WTC11 (cell line): ENCODE results near the gene LACC1. TPM values are rescaled to one million over a fixed set of nuclear protein-coding genes. Genes with fewer than 3 reads are reported as not detected.

Source experiments
- ATAC-seq: fragments of 200-7000 bp; cut with Tn5 transposase; 2 replicates; pipeline ENCODE4 v1.10.0; 2021; ENCODE audit warnings: mild to moderate bottlenecking, moderate library complexity
- CTCF ChIA-PET: fragments of 300-600 bp; sonication (Branson Sonifier 250); formaldehyde crosslinking; loops from one replicate; lab custom pipeline; 2021; ENCODE audit warnings: antibody characterized with exemption; lab: Charles Lee
- POLR2A ChIA-PET: fragments of 350-600 bp; sonication (Branson Sonifier 250); formaldehyde crosslinking; loops from one replicate; lab custom pipeline; 2021; ENCODE audit warnings: antibody characterized with exemption; lab: Charles Lee
- DNase-seq: peaks from one replicate; pipeline ENCODE4 v3.0.0; 2021; ENCODE audit warnings: low spot score
- H3K27ac Mint-ChIP-seq: 2 replicates; pipeline ENCODE4 v1.8.0; 2021; ENCODE audit warnings: mixed read lengths
- H3K27me3 Mint-ChIP-seq: 2 replicates; pipeline ENCODE4 v1.8.0; 2021; ENCODE audit warnings: low read depth, mild to moderate bottlenecking, moderate library complexity, mixed read lengths
- H3K36me3 Mint-ChIP-seq: 2 replicates; pipeline ENCODE4 v1.8.0; 2021; ENCODE audit warnings: mixed read lengths
- H3K4me1 Mint-ChIP-seq: 2 replicates; pipeline ENCODE4 v1.8.0; 2022; ENCODE audit warnings: mixed read lengths
- H3K4me3 Mint-ChIP-seq: 2 replicates; pipeline ENCODE4 v1.8.0; 2021; ENCODE audit warnings: mild to moderate bottlenecking, moderate library complexity, mixed read lengths
- H3K9me3 Mint-ChIP-seq: 2 replicates; pipeline ENCODE4 v1.8.0; 2021; ENCODE audit warnings: mixed read lengths
- ATF3 ChIP-seq: sonication (generic); formaldehyde crosslinking; conservative IDR thresholded peaks from 2 replicates; pipeline ENCODE4 v1.8.1; 2022; ENCODE audit warnings: mild to moderate bottlenecking, missing genetic modification reagents
- CDX4 ChIP-seq: fragments of 250-450 bp; sonication (Bioruptor Pico); IDR thresholded peaks from 2 replicates; pipeline ENCODE4 v1.9.0; 2021; ENCODE audit warnings: moderate library complexity, mild to moderate bottlenecking, inconsistent platforms, borderline replicate concordance
- CTCF ChIP-seq: fragments of 200-600 bp; IDR thresholded peaks from 2 replicates; pipeline ENCODE4 v1.8.0; 2022; ENCODE audit warnings: antibody characterized with exemption
- E2F1 ChIP-seq: sonication (generic); formaldehyde crosslinking; IDR thresholded peaks from 2 replicates; pipeline ENCODE4 v1.8.0; 2022; ENCODE audit warnings: mild to moderate bottlenecking, missing genetic modification reagents
- E2F4 ChIP-seq: sonication (generic); formaldehyde crosslinking; IDR thresholded peaks from 2 replicates; pipeline ENCODE4 v1.8.1; 2022; ENCODE audit warnings: low read depth, mild to moderate bottlenecking, moderate library complexity, missing genetic modification reagents, borderline replicate concordance
- E2F5 ChIP-seq: sonication (generic); formaldehyde crosslinking; IDR thresholded peaks from 2 replicates; pipeline ENCODE4 v1.8.1; 2022; ENCODE audit warnings: mild to moderate bottlenecking, moderate library complexity, missing genetic modification reagents
- ELF4 ChIP-seq: sonication (generic); formaldehyde crosslinking; IDR thresholded peaks from 2 replicates; pipeline ENCODE4 v1.8.1; 2022; ENCODE audit warnings: low read depth, mild to moderate bottlenecking, moderate library complexity, missing genetic modification reagents
- ETV6 ChIP-seq: sonication (generic); formaldehyde crosslinking; IDR thresholded peaks from 2 replicates; pipeline ENCODE4 v1.8.1; 2022; ENCODE audit warnings: mild to moderate bottlenecking, missing genetic modification reagents
- FOXK1 ChIP-seq: sonication (generic); formaldehyde crosslinking; IDR thresholded peaks from 2 replicates; pipeline ENCODE4 v1.8.0; 2022; ENCODE audit warnings: mild to moderate bottlenecking, moderate library complexity, missing genetic modification reagents
- KAT7 ChIP-seq: sonication (generic); formaldehyde crosslinking; IDR thresholded peaks from 2 replicates; pipeline ENCODE4 v1.8.1; 2023; ENCODE audit warnings: missing genetic modification reagents, mild to moderate bottlenecking, borderline replicate concordance
- NR1H2 ChIP-seq: sonication (generic); formaldehyde crosslinking; IDR thresholded peaks from 2 replicates; pipeline ENCODE4 v1.9.0; 2021; ENCODE audit warnings: mild to moderate bottlenecking, moderate library complexity, missing genetic modification reagents
- PREB ChIP-seq: sonication (generic); formaldehyde crosslinking; IDR thresholded peaks from 2 replicates; pipeline ENCODE4 v1.8.1; 2022; ENCODE audit warnings: mild to moderate bottlenecking, missing genetic modification reagents, moderate library complexity, borderline replicate concordance
- SP1 ChIP-seq: sonication (generic); formaldehyde crosslinking; conservative IDR thresholded peaks from 2 replicates; pipeline ENCODE4 v1.8.1; 2022; ENCODE audit warnings: missing genetic modification reagents
- TEAD4 ChIP-seq: sonication (generic); formaldehyde crosslinking; IDR thresholded peaks from 2 replicates; pipeline ENCODE4 v1.8.0; 2022; ENCODE audit warnings: mild to moderate bottlenecking, missing genetic modification reagents
- ZBTB21 ChIP-seq: sonication (generic); formaldehyde crosslinking; IDR thresholded peaks from 2 replicates; pipeline ENCODE4 v1.8.1; 2023; ENCODE audit warnings: mild to moderate bottlenecking, missing genetic modification reagents, borderline replicate concordance
- ZMAT4 ChIP-seq: fragments of 250-450 bp; sonication (Bioruptor Pico); IDR thresholded peaks from 2 replicates; pipeline ENCODE4 v1.9.0; 2021; ENCODE audit warnings: mild to moderate bottlenecking
- ZNF396 ChIP-seq: fragments of 250-450 bp; sonication (Bioruptor Pico); IDR thresholded peaks from 2 replicates; pipeline ENCODE4 v1.8.0; 2021; ENCODE audit warnings: mild to moderate bottlenecking, moderate library complexity, borderline replicate concordance
- ZNF512 ChIP-seq: sonication (generic); formaldehyde crosslinking; IDR thresholded peaks from 2 replicates; pipeline ENCODE4 v1.8.1; 2022; ENCODE audit warnings: missing genetic modification reagents, borderline replicate concordance
- ZNF532 ChIP-seq: fragments of 250-450 bp; sonication (Bioruptor Pico); IDR thresholded peaks from 2 replicates; pipeline ENCODE4 v1.9.0; 2021; ENCODE audit warnings: mild to moderate bottlenecking, borderline replicate concordance
- total RNA-seq: library from RNA; stranded (reverse); gene quantifications from 3 replicates; pipeline ENCODE4 v1.2.3, GENCODE V29; 2021

Gene LACC1
- total RNA-seq, 1 experiment from 2014 or later, result 5.5 TPM

- TF ChIP-seq KAT7 (CRISPR knock-in tag) (no peak), ZMAT4 (CRISPR knock-in tag) (no peak), ZBTB21 (CRISPR knock-in tag) (no peak), SP1 (no peak), TEAD4 (CRISPR knock-in tag) (no peak), ETV6 (CRISPR knock-in tag) (no peak), NR1H2 (CRISPR knock-in tag) (no peak), CTCF (no peak), FOXK1 (CRISPR knock-in tag) (no peak), ZNF532 (no peak), E2F1 (CRISPR knock-in tag) (no peak), CDX4 (CRISPR knock-in tag) (no peak), ELF4 (CRISPR knock-in tag) (no peak), ZNF396 (CRISPR knock-in tag) (no peak), E2F5 (no peak), ZNF512 (CRISPR knock-in tag) (no peak), E2F4 (CRISPR knock-in tag) (no peak), PREB (no peak), ATF3 (CRISPR knock-in tag) (no peak)
- no peak overlapping the region for H3K4me3 Mint-ChIP-seq
- no peaks in the 10 kb centered on the region for H3K4me1 Mint-ChIP-seq
- POLR2A ChIA-PET, result interaction anchor here (0.7 kb wide), 1 partner anchor 70 kb away, joined by 4 read pairs; no protein-coding TSS in a partner anchor
- ATAC-seq, result no peak
- H3K36me3 Mint-ChIP-seq, result no peaks in the 10 kb centered on the region
- no peak for DNase-seq
- no peak overlapping the region for H3K27ac Mint-ChIP-seq
- no peaks in the 10 kb centered on the region for H3K9me3 Mint-ChIP-seq
- no peaks in the 10 kb centered on the region for H3K27me3 Mint-ChIP-seq
- CTCF ChIA-PET, result interaction anchor here (0.7 to 1.6 kb wide), 3 partner anchors 16 to 1452 kb away, joined by 3 to 4 read pairs (median 3); no protein-coding TSS in a partner anchor
Observed at GRCh38 chr13:43910856-43911255, 31.2 kb downstream of the LACC1 start.
